Right lobe of liver (tissue), 6 donors: ENCODE measurements around the gene HNRNPU. TPM values are rescaled to one million over a fixed set of nuclear protein-coding genes. Genes with fewer than 3 reads are reported as not detected.

Experiments
- ATAC-seq, 4 donors: fragments of 200-7000 bp; cut with Tn5 transposase; one replicate each; pipeline ENCODE4 v1.9.1; 2020; ENCODE audit warnings: mild to moderate bottlenecking in 4 of 4, moderate library complexity in 4 of 4
- DNase-seq, 3 donors: peaks; one replicate each; pipeline ENCODE4 v3.0.0-alpha.2; 2020
- H3K27ac ChIP-seq, 3 donors: fragments of 200-600 bp; one replicate each; pipeline ENCODE4 v1.8.0; 2022
- H3K27me3 ChIP-seq, 2 donors: fragments of 200-600 bp; one replicate each; pipeline ENCODE4 v1.8.0; 2022
- H3K36me3 ChIP-seq, 4 donors: fragments of 200-600 bp; sonication (generic) in 1 of 4; one replicate each; pipeline versions ENCODE4 v1.5.1 to v1.8.0; 2017 to 2022; ENCODE audit warnings: control low read depth in 1 of 4
- H3K4me1 ChIP-seq, 4 donors: fragments of 200-600 bp; sonication (generic) in 1 of 4; one replicate each; pipeline versions ENCODE4 v1.5.1 to v1.8.0; 2017 to 2022; ENCODE audit warnings: control low read depth in 1 of 4
- H3K4me3 ChIP-seq, 3 donors: fragments of 200-600 bp; one replicate each; pipeline ENCODE4 v1.8.0; 2022
- H3K9me3 ChIP-seq, 4 donors: fragments of 200-600 bp; sonication (generic) in 1 of 4; one replicate each; pipeline versions ENCODE4 v1.5.1 to v1.8.0; 2017 to 2022; ENCODE audit warnings: control low read depth in 1 of 4
- POLR2A ChIP-seq: fragments of 450-650 bp; IDR thresholded peaks from one replicate; pipeline ENCODE4 v1.6.1; 2017; ENCODE audit warnings: antibody characterized with exemption, mild to moderate bottlenecking
- WGBS: methylation state at CpG from one replicate; pipeline ENCODE4 v1.1.6; 2018; ENCODE audit warnings: low coverage, low lambda C conversion rate; ENCODE audit not compliant: insufficient coverage; ENCODE audit errors: missing lambda C conversion rate; 5-methylcytosine and 5-hydroxymethylcytosine counted together
- intact Hi-C, 2 donors: fragments of 100-400 bp; cut with DNase I; formaldehyde crosslinking; loops; one replicate each; pipeline versions ENCODE4 v1.11.2 to v1.14.1; 2022
- total RNA-seq, 6 experiments: library from RNA; depleted of rRNA in 2 of 6; stranded (reverse); fragments of >200 nt in 2 of 6; fragmentation: NEBNext Ultra II Directional in 3 of 6; extraction: Animal tissue kit (Norgen Biotek cat#: 25700) in 3 of 6; gene quantifications; one replicate each; pipeline versions ENCODE4 v1.1.0 to v1.2.4, GENCODE V29; 2016 to 2023
- TF ChIP-seq, protein P1 (sequence below), 4 donors: fragments of 200-600 bp in 3 of 4; fragments of 450-650 bp in 1 of 4; IDR thresholded peaks; one replicate each; pipeline versions ENCODE4 v1.5.1 to v1.8.0; 2016 to 2022; ENCODE audit warnings: antibody characterized with exemption in 4 of 4, mild to moderate bottlenecking in 2 of 4
- donor health status: DM: no; HTN: yes; CAD: no.
- donor health status: DM: no; HTN: no; CAD: no.
- donor health status: DM: no; HTN: no; CAD: no.
- donor health status: DM: no; HTN: yes; CAD: no.
- donor health status: DM: no; HTN: yes; CAD: no.

HNRNPU gene
- total RNA-seq, 6 experiments from 2014 or later = 73.3 to 183 (median 121) TPM

DNA sequence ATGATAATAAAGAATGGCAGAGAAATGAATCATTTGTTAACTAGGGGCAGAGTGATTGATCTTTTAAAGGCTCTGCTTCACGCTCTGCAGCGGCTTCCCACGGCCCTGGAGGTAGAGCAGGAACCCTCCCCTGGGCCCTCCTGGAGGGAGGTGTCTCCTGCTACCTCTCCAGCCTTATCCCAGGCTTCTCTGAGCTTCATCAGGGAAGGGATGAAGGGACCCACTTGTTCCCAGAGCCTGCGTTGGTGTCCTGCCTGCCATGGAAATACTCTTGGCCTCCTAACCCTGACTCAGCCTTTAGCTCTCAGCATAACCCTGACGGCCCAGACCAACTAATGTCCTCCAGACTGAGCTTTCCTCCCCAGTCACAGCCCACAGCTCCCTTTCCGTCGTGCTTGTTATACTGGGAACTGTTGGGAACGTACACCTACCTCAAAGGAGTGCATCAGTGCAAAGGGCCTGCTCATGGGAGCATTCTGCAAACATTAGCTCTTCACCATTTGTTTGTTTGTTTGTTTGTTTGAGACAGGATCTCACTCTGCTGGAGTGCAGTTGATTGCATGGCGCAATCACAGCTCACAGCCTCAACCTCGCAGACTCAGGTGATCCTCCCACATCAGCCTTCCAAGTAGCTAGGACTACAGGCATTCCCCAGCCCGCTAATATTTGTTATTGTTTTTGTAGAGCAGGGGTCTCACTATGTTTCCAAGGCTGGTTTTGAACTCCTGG is 17.4 kb upstream of the HNRNPU start:
- Histone ChIP-seq H3K27ac (no peak overlapping the region), H3K9me3 (no peaks in the 10 kb centered on the region), H3K4me1 (no peaks in the 10 kb centered on the region), H3K4me3 (no peak overlapping the region), H3K27me3 (no peaks in the 10 kb centered on the region), H3K36me3 (no peaks in the 10 kb centered on the region)
- intact Hi-C loops = no loop called here
- ATAC-seq (no peak), DNase-seq (no peak)
- TF ChIP-seq, protein P1, sequence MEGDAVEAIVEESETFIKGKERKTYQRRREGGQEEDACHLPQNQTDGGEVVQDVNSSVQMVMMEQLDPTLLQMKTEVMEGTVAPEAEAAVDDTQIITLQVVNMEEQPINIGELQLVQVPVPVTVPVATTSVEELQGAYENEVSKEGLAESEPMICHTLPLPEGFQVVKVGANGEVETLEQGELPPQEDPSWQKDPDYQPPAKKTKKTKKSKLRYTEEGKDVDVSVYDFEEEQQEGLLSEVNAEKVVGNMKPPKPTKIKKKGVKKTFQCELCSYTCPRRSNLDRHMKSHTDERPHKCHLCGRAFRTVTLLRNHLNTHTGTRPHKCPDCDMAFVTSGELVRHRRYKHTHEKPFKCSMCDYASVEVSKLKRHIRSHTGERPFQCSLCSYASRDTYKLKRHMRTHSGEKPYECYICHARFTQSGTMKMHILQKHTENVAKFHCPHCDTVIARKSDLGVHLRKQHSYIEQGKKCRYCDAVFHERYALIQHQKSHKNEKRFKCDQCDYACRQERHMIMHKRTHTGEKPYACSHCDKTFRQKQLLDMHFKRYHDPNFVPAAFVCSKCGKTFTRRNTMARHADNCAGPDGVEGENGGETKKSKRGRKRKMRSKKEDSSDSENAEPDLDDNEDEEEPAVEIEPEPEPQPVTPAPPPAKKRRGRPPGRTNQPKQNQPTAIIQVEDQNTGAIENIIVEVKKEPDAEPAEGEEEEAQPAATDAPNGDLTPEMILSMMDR (IDR thresholded peaks at IDR 0.05) = no peak
- TF ChIP-seq POLR2A = no peak
- WGBS = 58% methylated on average over 6 of the region's 11 CpGs

DNA sequence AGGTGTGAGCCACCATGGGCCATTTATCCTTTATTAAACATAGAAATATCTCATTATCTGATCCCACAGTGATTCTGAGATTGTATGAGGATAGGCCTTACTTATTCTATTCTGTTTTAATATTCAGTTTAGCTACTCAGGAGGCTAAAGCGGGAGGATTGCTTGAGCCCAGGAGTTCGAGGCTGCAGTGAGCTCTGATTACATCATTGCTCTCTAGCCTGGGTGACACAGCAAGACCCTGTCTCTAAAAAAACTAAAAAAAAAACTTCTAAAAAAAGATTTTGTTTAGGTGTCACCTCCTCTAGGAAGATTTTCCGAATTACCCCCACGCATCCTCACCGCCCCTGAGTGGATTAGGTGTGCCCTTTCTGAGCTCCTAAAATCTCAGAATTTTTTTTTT is 14.3 kb upstream of the HNRNPU start:
- Histone ChIP-seq H3K27ac (no peak overlapping the region), H3K9me3 (no peaks in the 10 kb centered on the region), H3K4me1 (no peaks in the 10 kb centered on the region), H3K4me3 (no peak overlapping the region), H3K36me3 (no peaks in the 10 kb centered on the region), H3K27me3 (no peaks in the 10 kb centered on the region)
- no peak for ATAC-seq
- WGBS = 81% methylated on average over 4 of the region's 5 CpGs
- no peak for TF ChIP-seq POLR2A
- TF ChIP-seq, protein P1 (IDR thresholded peaks at IDR 0.05) = no peak
- intact Hi-C loops = no loop called here
- no peak for DNase-seq

DNA sequence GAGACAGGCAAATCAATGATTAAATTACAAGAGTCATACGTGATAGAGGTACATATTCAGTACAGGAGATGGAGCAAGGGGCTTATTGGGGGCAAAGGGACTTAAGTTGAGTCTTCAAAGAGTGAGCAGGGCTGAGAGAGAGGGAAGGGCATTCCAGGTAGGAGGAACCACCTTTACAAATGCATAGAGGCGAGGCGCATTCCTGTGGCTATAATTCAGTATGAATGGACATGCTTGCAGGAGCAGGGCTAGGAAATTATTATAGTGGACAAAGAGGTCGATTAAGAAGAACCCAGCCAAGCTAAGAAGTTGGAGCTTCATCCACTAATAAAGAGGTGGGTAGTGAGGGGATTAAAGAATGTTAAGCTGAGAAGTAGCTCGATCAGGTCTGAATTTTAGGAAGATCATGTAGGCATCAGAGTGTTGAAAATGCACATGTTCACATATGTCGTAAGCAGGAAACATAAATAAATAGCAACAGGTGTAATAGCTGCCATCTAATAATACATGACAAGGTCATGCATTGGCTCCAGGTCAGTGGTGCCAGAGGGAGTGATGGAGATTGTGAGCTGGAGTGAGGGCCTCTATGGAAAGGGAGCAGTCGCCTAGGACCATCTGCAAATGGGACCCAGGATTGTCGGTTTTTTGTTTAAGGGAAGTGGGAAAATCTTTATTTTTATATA is 12.0 kb upstream of the HNRNPU start:
- intact Hi-C loops = no loop called here
- H3K36me3 ChIP-seq = no peaks in the 10 kb centered on the region
- no peak for ATAC-seq
- no peak overlapping the region for H3K4me3 ChIP-seq
- H3K27ac ChIP-seq = no peak overlapping the region
- no peaks in the 10 kb centered on the region for H3K27me3 ChIP-seq
- no peak for TF ChIP-seq POLR2A
- TF ChIP-seq, protein P1 (IDR thresholded peaks at IDR 0.05) = no peak
- no peak for DNase-seq
- H3K9me3 ChIP-seq = no peaks in the 10 kb centered on the region
- no peaks in the 10 kb centered on the region for H3K4me1 ChIP-seq
- 76% methylated on average over 6 of the region's 8 CpGs for WGBS

DNA sequence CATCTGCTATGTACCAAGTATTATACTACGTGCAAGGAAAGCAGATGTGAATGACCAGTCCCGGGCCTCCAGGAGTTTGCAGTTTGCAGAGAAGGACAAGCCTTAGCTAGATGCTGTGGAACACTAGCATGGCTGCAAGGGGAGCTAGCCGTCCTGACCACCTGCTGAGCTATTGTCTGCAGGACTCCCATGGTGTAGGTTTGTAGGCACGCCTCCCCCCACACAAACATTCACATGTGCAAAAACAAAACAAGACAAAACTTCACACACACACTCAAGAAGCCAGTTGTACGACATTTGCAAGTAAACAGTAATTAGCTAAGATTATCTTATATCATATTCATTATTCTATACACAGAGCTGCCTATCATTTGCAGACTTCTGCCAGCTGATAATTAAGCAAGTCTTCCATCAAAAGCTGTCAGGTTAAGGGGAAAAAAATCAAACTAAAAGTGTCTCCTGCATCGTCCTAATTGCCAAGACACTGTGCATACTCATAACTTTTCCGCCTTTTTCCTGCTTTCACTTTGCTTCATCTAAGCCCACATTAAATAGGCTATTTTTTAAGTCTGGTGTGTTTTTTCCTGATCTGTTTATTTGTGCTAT is 10.7 kb upstream of the HNRNPU start:
- DNase-seq (no peak), ATAC-seq (no peak)
- WGBS = 63% methylated on average over 6 of the region's 7 CpGs
- Histone ChIP-seq H3K27me3 (no peaks in the 10 kb centered on the region), H3K9me3 (no peaks in the 10 kb centered on the region), H3K36me3 (no peaks in the 10 kb centered on the region), H3K4me3 (no peak overlapping the region), H3K4me1 (no peaks in the 10 kb centered on the region), H3K27ac (no peak overlapping the region)
- TF ChIP-seq, protein P1 (IDR thresholded peaks at IDR 0.05) = no peak
- TF ChIP-seq POLR2A = no peak
- intact Hi-C loops = no loop called here
